H9 (cell line): ENCODE results near the gene CAGE1. TPM values are rescaled to one million over a fixed set of nuclear protein-coding genes. Genes with fewer than 3 reads are reported as not detected.

Experiments used
- DNase-seq: peaks from one replicate; pipeline ENCODE4 v3.0.0-alpha.2; 2017
- H2AFZ ChIP-seq: one replicate; pipeline ENCODE4 v1.6.1; 2013; ENCODE audit warnings: mild to moderate bottlenecking, low read length, control low read depth, moderate library complexity
- H2AK5ac ChIP-seq: 2 replicates; pipeline ENCODE4 v1.6.1; 2013; ENCODE audit warnings: low read length, control low read depth, mixed read lengths; ENCODE audit not compliant: insufficient read length
- H2BK120ac ChIP-seq: one replicate; pipeline ENCODE4 v1.6.1; 2013; ENCODE audit warnings: low read depth, mild to moderate bottlenecking, low read length, control low read depth, inconsistent platforms; ENCODE audit not compliant: poor library complexity, severe bottlenecking
- H2BK12ac ChIP-seq: 2 replicates; pipeline ENCODE4 v1.6.1; 2013; ENCODE audit warnings: low read length, control low read depth, mixed read lengths, low read depth; ENCODE audit not compliant: insufficient read length
- H2BK15ac ChIP-seq: 2 replicates; pipeline ENCODE4 v1.6.1; 2013; ENCODE audit warnings: low read depth, low read length, control low read depth
- H2BK20ac ChIP-seq: one replicate; pipeline ENCODE4 v1.6.1; 2013; ENCODE audit warnings: low read depth, mild to moderate bottlenecking, low read length, control low read depth, inconsistent platforms; ENCODE audit not compliant: poor library complexity, severe bottlenecking
- H2BK5ac ChIP-seq: 2 replicates; pipeline ENCODE4 v1.6.1; 2013; ENCODE audit warnings: low read length, control low read depth, mixed read lengths; ENCODE audit not compliant: insufficient read length
- H3K14ac ChIP-seq: 2 replicates; pipeline ENCODE4 v1.6.1; 2013; ENCODE audit warnings: low read length, control low read depth; ENCODE audit not compliant: insufficient read depth
- H3K18ac ChIP-seq: 2 replicates; pipeline ENCODE4 v1.6.1; 2013; ENCODE audit warnings: low read depth, mild to moderate bottlenecking, mixed read lengths, low read length, control low read depth; ENCODE audit not compliant: insufficient read length
- H3K23ac ChIP-seq: 2 replicates; pipeline ENCODE4 v1.6.1; 2013; ENCODE audit warnings: low read length, control low read depth, mixed read lengths, low read depth; ENCODE audit not compliant: insufficient read length
- H3K23me2 ChIP-seq: 2 replicates; pipeline ENCODE4 v1.6.1; 2013; ENCODE audit warnings: low read depth, mild to moderate bottlenecking, mixed read lengths, low read length, control low read depth; ENCODE audit not compliant: insufficient read length, poor library complexity, severe bottlenecking
- H3K27ac ChIP-seq: 2 replicates; pipeline ENCODE4 v1.5.1; 2013; ENCODE audit warnings: low read length, control low read depth, mixed read lengths, low read depth; ENCODE audit not compliant: insufficient read length
- H3K27me3 ChIP-seq: 2 replicates; pipeline ENCODE4 v1.6.1; 2013; ENCODE audit warnings: low read length, control low read depth, inconsistent platforms; ENCODE audit not compliant: insufficient read depth
- H3K4ac ChIP-seq: 2 replicates; pipeline ENCODE4 v1.6.1; 2013; ENCODE audit warnings: low read depth, mild to moderate bottlenecking, control low read depth, inconsistent platforms, low read length, moderate library complexity
- H3K4me1 ChIP-seq: 2 replicates; pipeline ENCODE4 v1.6.1; 2013; ENCODE audit warnings: low read length, control low read depth, inconsistent platforms; ENCODE audit not compliant: insufficient read depth
- H3K4me2 ChIP-seq: 2 replicates; pipeline ENCODE4 v1.6.1; 2013; ENCODE audit warnings: low read length, control low read depth, mixed read lengths; ENCODE audit not compliant: insufficient read length, insufficient read depth
- H3K56ac ChIP-seq: 2 replicates; pipeline ENCODE4 v1.6.1; 2013; ENCODE audit warnings: low read depth, mild to moderate bottlenecking, mixed read lengths, low read length, control low read depth; ENCODE audit not compliant: insufficient read length
- H3K79me1 ChIP-seq: 2 replicates; pipeline ENCODE4 v1.6.1; 2013; ENCODE audit warnings: low read depth, mild to moderate bottlenecking, moderate library complexity, low read length, control low read depth, inconsistent platforms; ENCODE audit not compliant: insufficient read depth, poor library complexity, severe bottlenecking
- H3K79me2 ChIP-seq: 2 replicates; pipeline ENCODE4 v1.6.1; 2013; ENCODE audit warnings: low read length, control low read depth, inconsistent platforms; ENCODE audit not compliant: insufficient read depth
- H3K9ac ChIP-seq: 2 replicates; pipeline ENCODE4 v1.6.1; 2013; ENCODE audit warnings: low read length, control low read depth, mixed read lengths; ENCODE audit not compliant: insufficient read length; ENCODE audit errors: extremely low read depth
- H3K9me3 ChIP-seq: one replicate; pipeline ENCODE4 v1.6.1; 2013; ENCODE audit warnings: low read depth, low read length, inconsistent platforms; ENCODE audit not compliant: control insufficient read depth
- H3T11ph ChIP-seq: one replicate; pipeline ENCODE4 v1.6.1; 2013; ENCODE audit warnings: mild to moderate bottlenecking, low read length, control low read depth, inconsistent platforms
- H4K20me1 ChIP-seq: one replicate; pipeline ENCODE4 v1.6.1; 2013; ENCODE audit not compliant: control insufficient read depth, insufficient read length, insufficient read depth
- H4K5ac ChIP-seq: 2 replicates; pipeline ENCODE4 v1.6.1; 2013; ENCODE audit warnings: low read depth, mild to moderate bottlenecking, mixed read lengths, low read length, control low read depth; ENCODE audit not compliant: insufficient read length
- H4K8ac ChIP-seq: replicated peaks from 2 replicates; pipeline ENCODE4 v1.6.1; 2013; ENCODE audit warnings: low read length, control low read depth, mixed read lengths, low read depth; ENCODE audit not compliant: insufficient read length
- H4K91ac ChIP-seq: 2 replicates; pipeline ENCODE4 v1.6.1; 2013; ENCODE audit warnings: low read depth, mild to moderate bottlenecking, moderate library complexity, mixed read lengths, low read length, control low read depth; ENCODE audit not compliant: insufficient read length
- H3K27ac Mint-ChIP-seq, 3 experiments: 2 replicates in 2 of 3; 3 replicates in 1 of 3; pipeline ENCODE4 v1.8.0; 2020 to 2021; ENCODE audit warnings: mixed read lengths in 3 of 3, mild to moderate bottlenecking in 1 of 3, moderate library complexity in 1 of 3
- H3K27me3 Mint-ChIP-seq: 2 replicates; pipeline ENCODE4 v1.8.0; 2021; ENCODE audit warnings: low read depth, mild to moderate bottlenecking, moderate library complexity, mixed read lengths
- H3K36me3 Mint-ChIP-seq, 3 experiments: 2 replicates in 2 of 3; 3 replicates in 1 of 3; pipeline ENCODE4 v1.8.0; 2020 to 2021; ENCODE audit warnings: low read depth in 3 of 3, mixed read lengths in 3 of 3; ENCODE audit not compliant: insufficient read depth in 1 of 3
- H3K4me1 Mint-ChIP-seq, 2 experiments: 2 replicates each; pipeline ENCODE4 v1.8.0; 2020; ENCODE audit warnings: mixed read lengths in 2 of 2
- H3K4me3 Mint-ChIP-seq, 2 experiments: 2 replicates in 1 of 2; 3 replicates in 1 of 2; pipeline ENCODE4 v1.8.0; 2020 to 2021; ENCODE audit warnings: mild to moderate bottlenecking in 2 of 2, mixed read lengths in 2 of 2, moderate library complexity in 1 of 2
- H3K9me3 Mint-ChIP-seq, 2 experiments: 2 replicates in 1 of 2; 3 replicates in 1 of 2; pipeline ENCODE4 v1.8.0; 2020; ENCODE audit warnings: mild to moderate bottlenecking in 2 of 2, mixed read lengths in 2 of 2, moderate library complexity in 1 of 2
- WGBS: extraction: QIAGEN DNeasy Blood & Tissue Kit; methylation state at CpG from one replicate; pipeline ENCODE4 v1.1.7; 2013; ENCODE audit warnings: missing lambda C conversion rate, low lambda C conversion rate, mixed read lengths; ENCODE audit not compliant: insufficient read length; ENCODE audit errors: extremely low coverage; 5-methylcytosine and 5-hydroxymethylcytosine counted together
- total RNA-seq: library from RNA; stranded (reverse); gene quantifications from 2 replicates; pipeline ENCODE4 v1.2.1, GENCODE V29; 2021
- TF ChIP-seq, protein P1 (sequence below): fragments of 200-600 bp; sonication (generic); conservative IDR thresholded peaks from 3 replicates; pipeline ENCODE4 v1.8.0; 2021; ENCODE audit warnings: antibody characterized with exemption, mild to moderate bottlenecking

The CAGE1 gene
- total RNA-seq, 1 experiment from 2014 or later, result 0.28 TPM

DNA sequence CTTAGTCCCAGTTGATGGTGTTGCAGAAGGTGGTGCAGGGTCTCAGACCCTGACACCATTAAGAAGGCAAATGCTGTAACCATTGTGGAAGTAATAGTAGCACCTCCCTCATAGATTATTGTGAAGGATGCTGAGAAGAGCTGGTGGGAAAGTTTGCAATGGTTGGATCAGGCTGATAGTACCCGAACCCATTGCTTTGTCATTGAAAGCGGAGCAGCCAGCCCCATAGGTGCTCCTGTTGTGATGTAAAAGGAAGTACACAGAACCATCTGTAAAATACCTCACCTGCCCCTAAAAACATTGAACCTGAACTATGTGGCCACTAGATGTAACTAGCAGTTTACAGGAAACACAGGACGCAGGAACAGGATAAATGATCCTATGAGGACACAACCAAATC lies 31.5 kb upstream of the CAGE1 start:
- Histone ChIP-seq H4K8ac (no peak overlapping the region), H3K9ac (no peak overlapping the region)
- WGBS, result no CpG with 5 or more reads among the region's 3 CpGs

More for the DNA sequence above, 31.5 kb upstream of the CAGE1 start:
- Histone ChIP-seq H4K20me1 (no peaks in the 10 kb centered on the region), H3K23me2 (no peaks in the 10 kb centered on the region), H3K4me2 (no peak overlapping the region), H3T11ph (no peak overlapping the region), H3K9me3 (no peaks in the 10 kb centered on the region), H3K79me1 (no peaks in the 10 kb centered on the region), H4K91ac (no peak overlapping the region), H3K18ac (no peak overlapping the region), H2BK12ac (no peak overlapping the region), H2BK15ac (no peak overlapping the region), H3K23ac (no peak overlapping the region), H3K27me3 (no peaks in the 10 kb centered on the region), H3K79me2 (no peaks in the 10 kb centered on the region), H2BK20ac (no peak overlapping the region), H3K4ac (no peak overlapping the region), H2AFZ (no peak overlapping the region), H3K4me1 (peaks cover 5% of the 10 kb centered on the region; the same call in 1 of the 2 replicates), H4K5ac (no peak overlapping the region), H2AK5ac (no peak overlapping the region), H2BK120ac (no peak overlapping the region), H3K56ac (no peak overlapping the region), H2BK5ac (no peak overlapping the region), H3K27ac (no peak overlapping the region), H3K14ac (no peak overlapping the region)
- Mint-ChIP-seq H3K4me3 (peak overlapping the region in 1 of 2 experiments; percentile 6; a peak in 2 of 5 replicates), H3K4me1 (peaks cover 19 to 21% of the 10 kb centered on the region in 2 experiments), H3K9me3 (no peaks in the 10 kb centered on the region), H3K27me3 (no peaks in the 10 kb centered on the region), H3K36me3 (peaks cover 13 to 25% (median 22%) of the 10 kb centered on the region in 3 experiments), H3K27ac (peak overlapping the region; percentile 59 to 78 (median 76); a peak in 5 of 7 replicates)
- TF ChIP-seq, protein P1, sequence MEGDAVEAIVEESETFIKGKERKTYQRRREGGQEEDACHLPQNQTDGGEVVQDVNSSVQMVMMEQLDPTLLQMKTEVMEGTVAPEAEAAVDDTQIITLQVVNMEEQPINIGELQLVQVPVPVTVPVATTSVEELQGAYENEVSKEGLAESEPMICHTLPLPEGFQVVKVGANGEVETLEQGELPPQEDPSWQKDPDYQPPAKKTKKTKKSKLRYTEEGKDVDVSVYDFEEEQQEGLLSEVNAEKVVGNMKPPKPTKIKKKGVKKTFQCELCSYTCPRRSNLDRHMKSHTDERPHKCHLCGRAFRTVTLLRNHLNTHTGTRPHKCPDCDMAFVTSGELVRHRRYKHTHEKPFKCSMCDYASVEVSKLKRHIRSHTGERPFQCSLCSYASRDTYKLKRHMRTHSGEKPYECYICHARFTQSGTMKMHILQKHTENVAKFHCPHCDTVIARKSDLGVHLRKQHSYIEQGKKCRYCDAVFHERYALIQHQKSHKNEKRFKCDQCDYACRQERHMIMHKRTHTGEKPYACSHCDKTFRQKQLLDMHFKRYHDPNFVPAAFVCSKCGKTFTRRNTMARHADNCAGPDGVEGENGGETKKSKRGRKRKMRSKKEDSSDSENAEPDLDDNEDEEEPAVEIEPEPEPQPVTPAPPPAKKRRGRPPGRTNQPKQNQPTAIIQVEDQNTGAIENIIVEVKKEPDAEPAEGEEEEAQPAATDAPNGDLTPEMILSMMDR, result no peak
- no peak for DNase-seq
